ENCODE data around the gene TLE1. TPM values are rescaled to one million over a fixed set of nuclear protein-coding genes. Genes with fewer than 3 reads are reported as not detected.

TLE1 gene
- total and polyA plus RNA-seq, 4 experiments from 2014 or later, result 0.49 to 3.8 (median 1.6) TPM

- Histone ChIP-seq H3K4me1 (ENCODE audit: insufficient read depth, low read length) (no peaks in the 10 kb centered on the region), H3K9me3 (ENCODE audit: control insufficient read depth in 1 of 2, low read length in 2 of 2) (no peaks in the 10 kb centered on the region), H3K27me3 (ENCODE audit: insufficient read depth, low read length) (no peaks in the 10 kb centered on the region), H3K27ac (ENCODE audit: low read depth, low read length) (no peak overlapping the region), H3K36me3 (ENCODE audit: insufficient read depth, low read length) (no peaks in the 10 kb centered on the region), H3K4me3 (ENCODE audit: low read length in 2 of 2) (no peak overlapping the region)
- Mint-ChIP-seq H3K36me3 (peaks cover 0 to 1% of the 10 kb centered on the region in 2 donors), H3K4me3 (no peak overlapping the region), H3K27me3 (no peaks in the 10 kb centered on the region), H3K9me3 (peaks cover 0 to 9% (median 2%) of the 10 kb centered on the region in 8 donors), H3K27ac (no peak overlapping the region), H3K4me1 (peaks cover 0 to 2% (median 0%) of the 10 kb centered on the region in 4 donors)
- ChIA-PET CTCF (ENCODE audit: partially characterized antibody) (no interaction called here), POLR2A (ENCODE audit: partially characterized antibody) (no interaction called here)
- DNase-seq, result no peak
- intact Hi-C loops (cut with micrococcal nuclease), result no loop called here
Measured at GRCh38 chr9:81602887-81603680, 86.3 kb downstream of the TLE1 start.

GRCh38 chr9:81601639-81602623 is 87.4 kb downstream of the TLE1 start:
- Histone ChIP-seq H3K27me3 (ENCODE audit: insufficient read depth, low read length) (no peaks in the 10 kb centered on the region), H3K36me3 (ENCODE audit: insufficient read depth, low read length) (no peaks in the 10 kb centered on the region), H3K9me3 (ENCODE audit: control insufficient read depth in 1 of 2, low read length in 2 of 2) (no peaks in the 10 kb centered on the region), H3K27ac (ENCODE audit: low read depth, low read length) (no peak overlapping the region), H3K4me1 (ENCODE audit: insufficient read depth, low read length) (no peaks in the 10 kb centered on the region), H3K4me3 (ENCODE audit: low read length in 2 of 2) (no peak overlapping the region)
- ChIA-PET POLR2A (ENCODE audit: partially characterized antibody) (no interaction called here), CTCF (ENCODE audit: partially characterized antibody) (no interaction called here)
- Mint-ChIP-seq H3K4me3 (no peak overlapping the region), H3K4me1 (peaks cover 0 to 6% (median 4%) of the 10 kb centered on the region in 4 donors), H3K9me3 (peaks cover 0 to 9% (median 1%) of the 10 kb centered on the region in 8 donors), H3K36me3 (no peaks in the 10 kb centered on the region), H3K27ac (no peak overlapping the region), H3K27me3 (no peaks in the 10 kb centered on the region)
- DNase-seq, result no peak
- intact Hi-C loops (cut with micrococcal nuclease), result no loop called here

DNA sequence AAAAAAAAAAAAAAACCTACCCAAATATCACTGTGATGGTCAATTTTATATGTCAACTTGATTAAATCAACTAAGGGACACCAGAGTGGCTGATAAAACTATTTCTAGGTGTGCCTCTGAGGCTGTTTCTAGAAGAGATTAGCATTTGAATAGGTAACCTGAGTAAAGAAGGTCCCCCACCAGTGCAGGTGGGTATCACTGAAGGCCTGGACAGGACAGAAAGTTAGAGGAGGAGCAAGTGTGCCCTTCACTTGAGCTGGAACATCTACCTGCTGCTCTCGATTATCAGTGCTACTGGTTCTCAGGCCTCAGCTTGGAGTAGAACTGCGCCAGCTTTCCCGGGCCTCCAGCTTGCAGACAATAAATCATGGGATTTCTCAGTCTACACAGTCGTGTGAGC is 88.7 kb downstream of the TLE1 start:
- H3K27me3 Mint-ChIP-seq, result no peaks in the 10 kb centered on the region
- intact Hi-C loops (cut with micrococcal nuclease), result no loop called here
- Histone ChIP-seq H3K4me1 (ENCODE audit: insufficient read depth, low read length) (no peaks in the 10 kb centered on the region), H3K4me3 (ENCODE audit: low read length in 2 of 2) (no peak overlapping the region), H3K9me3 (ENCODE audit: control insufficient read depth in 1 of 2, low read length in 2 of 2) (no peaks in the 10 kb centered on the region), H3K36me3 (ENCODE audit: insufficient read depth, low read length) (no peaks in the 10 kb centered on the region), H3K27me3 (ENCODE audit: insufficient read depth, low read length) (no peaks in the 10 kb centered on the region), H3K27ac (ENCODE audit: low read depth, low read length) (no peak overlapping the region)
- peaks cover 0 to 11% (median 6%) of the 10 kb centered on the region in 4 donors for H3K4me1 Mint-ChIP-seq
- CTCF ChIA-PET (ENCODE audit: partially characterized antibody), result no interaction called here
- POLR2A ChIA-PET (ENCODE audit: partially characterized antibody), result no interaction called here
- no peak for DNase-seq
- H3K36me3 Mint-ChIP-seq, result no peaks in the 10 kb centered on the region
- H3K9me3 Mint-ChIP-seq, result peaks cover 0 to 9% (median 1%) of the 10 kb centered on the region in 8 donors
- H3K4me3 Mint-ChIP-seq, result no peak overlapping the region
- no peak overlapping the region for H3K27ac Mint-ChIP-seq

- Histone ChIP-seq H3K36me3 (ENCODE audit: insufficient read depth, low read length) (no peaks in the 10 kb centered on the region), H3K27me3 (ENCODE audit: insufficient read depth, low read length) (no peaks in the 10 kb centered on the region), H3K9me3 (ENCODE audit: control insufficient read depth in 1 of 2, low read length in 2 of 2) (no peaks in the 10 kb centered on the region), H3K4me3 (ENCODE audit: low read length in 2 of 2) (no peak overlapping the region), H3K4me1 (ENCODE audit: insufficient read depth, low read length) (no peaks in the 10 kb centered on the region), H3K27ac (ENCODE audit: low read depth, low read length) (no peak overlapping the region)
- no peak overlapping the region for H3K27ac Mint-ChIP-seq
- DNase-seq, result no peak
- H3K27me3 Mint-ChIP-seq, result no peaks in the 10 kb centered on the region
- peaks cover 0 to 6% (median 1%) of the 10 kb centered on the region in 8 donors for H3K9me3 Mint-ChIP-seq
- ChIA-PET CTCF (ENCODE audit: partially characterized antibody) (no interaction called here), POLR2A (ENCODE audit: partially characterized antibody) (no interaction called here)
- intact Hi-C loops (cut with micrococcal nuclease), result no loop called here
- H3K4me3 Mint-ChIP-seq, result no peak overlapping the region
- H3K4me1 Mint-ChIP-seq, result peaks cover 0 to 11% (median 6%) of the 10 kb centered on the region in 4 donors
- H3K36me3 Mint-ChIP-seq, result no peaks in the 10 kb centered on the region
Measured at GRCh38 chr9:81599837-81600236, 89.5 kb downstream of the TLE1 start.

- no peak overlapping the region for H3K4me3 Mint-ChIP-seq
- POLR2A ChIA-PET (ENCODE audit: partially characterized antibody), result no interaction called here
- no peaks in the 10 kb centered on the region for H3K9me3 ChIP-seq (ENCODE audit: control insufficient read depth in 1 of 2, low read length in 2 of 2)
- H3K4me1 Mint-ChIP-seq, result peaks cover 0 to 11% (median 6%) of the 10 kb centered on the region in 4 donors
- no peaks in the 10 kb centered on the region for H3K36me3 Mint-ChIP-seq
- no peaks in the 10 kb centered on the region for H3K36me3 ChIP-seq (ENCODE audit: insufficient read depth, low read length)
- no peak overlapping the region for H3K4me3 ChIP-seq (ENCODE audit: low read length in 2 of 2)
- H3K27me3 Mint-ChIP-seq, result no peaks in the 10 kb centered on the region
- no peaks in the 10 kb centered on the region for H3K27me3 ChIP-seq (ENCODE audit: insufficient read depth, low read length)
- H3K9me3 Mint-ChIP-seq, result peaks cover 0 to 4% (median 0%) of the 10 kb centered on the region in 8 donors
- DNase-seq, result no peak
- CTCF ChIA-PET (ENCODE audit: partially characterized antibody), result no interaction called here
- H3K27ac ChIP-seq (ENCODE audit: low read depth, low read length), result no peak overlapping the region
- no peak overlapping the region for H3K27ac Mint-ChIP-seq
- intact Hi-C loops (cut with micrococcal nuclease), result no loop called here
- no peaks in the 10 kb centered on the region for H3K4me1 ChIP-seq (ENCODE audit: insufficient read depth, low read length)
Measured at GRCh38 chr9:81598811-81599210, 90.5 kb downstream of the TLE1 start.

DNA sequence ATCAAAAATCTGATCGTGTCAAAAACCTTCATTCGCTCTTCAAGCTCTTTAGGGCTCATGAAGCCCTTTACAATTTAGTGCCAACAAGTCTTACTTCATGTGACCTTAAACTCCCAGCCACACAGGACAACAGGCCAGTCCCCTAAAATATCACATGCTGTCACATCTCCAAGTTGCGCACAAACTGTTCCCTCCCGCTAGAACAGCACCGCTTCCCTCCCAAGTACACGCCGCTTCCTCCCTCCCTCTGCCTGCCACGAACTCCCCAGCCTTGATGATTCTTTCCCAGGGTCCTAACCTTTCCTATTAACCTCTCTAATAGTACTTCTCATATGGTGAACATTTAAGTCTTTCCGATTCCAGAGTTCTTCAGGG is 91.2 kb downstream of the TLE1 start:
- DNase-seq, result no peak
- POLR2A ChIA-PET (ENCODE audit: partially characterized antibody), result no interaction called here

GRCh38 chr9:81597419-81598122 is 91.8 kb downstream of the TLE1 start:
- H3K4me1 Mint-ChIP-seq, result peaks cover 0 to 11% (median 6%) of the 10 kb centered on the region in 4 donors
- peaks cover 0 to 4% (median 0%) of the 10 kb centered on the region in 8 donors for H3K9me3 Mint-ChIP-seq
- Histone ChIP-seq H3K9me3 (ENCODE audit: control insufficient read depth in 1 of 2, low read length in 2 of 2) (no peaks in the 10 kb centered on the region), H3K36me3 (ENCODE audit: insufficient read depth, low read length) (no peaks in the 10 kb centered on the region), H3K4me1 (ENCODE audit: insufficient read depth, low read length) (no peaks in the 10 kb centered on the region), H3K27ac (ENCODE audit: low read depth, low read length) (no peak overlapping the region), H3K4me3 (ENCODE audit: low read length in 2 of 2) (no peak overlapping the region), H3K27me3 (ENCODE audit: insufficient read depth, low read length) (no peaks in the 10 kb centered on the region)
- no peaks in the 10 kb centered on the region for H3K36me3 Mint-ChIP-seq
- H3K27me3 Mint-ChIP-seq, result no peaks in the 10 kb centered on the region
- no peak for DNase-seq
- peak overlapping the region in 2 of 8 donors; percentile 11 to 55 for H3K4me3 Mint-ChIP-seq
- ChIA-PET CTCF (ENCODE audit: partially characterized antibody) (no interaction called here), POLR2A (ENCODE audit: partially characterized antibody) (no interaction called here)
- peak overlapping the region in 3 of 7 donors; percentile 46 to 77 (median 53) for H3K27ac Mint-ChIP-seq
- intact Hi-C loops (cut with micrococcal nuclease), result no loop called here

More for the DNA sequence above, 91.2 kb downstream of the TLE1 start:
- Histone ChIP-seq H3K27ac (ENCODE audit: low read depth, low read length) (no peak overlapping the region), H3K4me3 (ENCODE audit: low read length in 2 of 2) (no peak overlapping the region), H3K4me1 (ENCODE audit: insufficient read depth, low read length) (no peaks in the 10 kb centered on the region), H3K9me3 (ENCODE audit: control insufficient read depth in 1 of 2, low read length in 2 of 2) (no peaks in the 10 kb centered on the region), H3K27me3 (ENCODE audit: insufficient read depth, low read length) (no peaks in the 10 kb centered on the region), H3K36me3 (ENCODE audit: insufficient read depth, low read length) (no peaks in the 10 kb centered on the region)
- H3K4me1 Mint-ChIP-seq, result peaks cover 0 to 11% (median 6%) of the 10 kb centered on the region in 4 donors
- H3K27ac Mint-ChIP-seq, result no peak overlapping the region
- H3K36me3 Mint-ChIP-seq, result no peaks in the 10 kb centered on the region
- no peaks in the 10 kb centered on the region for H3K27me3 Mint-ChIP-seq
- CTCF ChIA-PET (ENCODE audit: partially characterized antibody), result no interaction called here
- H3K9me3 Mint-ChIP-seq, result peaks cover 0 to 4% (median 0%) of the 10 kb centered on the region in 8 donors
- peak overlapping the region in 1 of 8 donors; percentile 20 for H3K4me3 Mint-ChIP-seq
- intact Hi-C loops (cut with micrococcal nuclease), result no loop called here
